ENCODE measurements around the gene DAB1. TPM values are rescaled to one million over a fixed set of nuclear protein-coding genes. Genes with fewer than 3 reads are reported as not detected.
"Not testable (repeated sequence)": the region's sequence is repeated elsewhere in the genome, so short reads cannot be mapped to it uniquely, and the experiment has no call there.

DAB1 gene
- polyA plus RNA-seq, 4 donors = 3.0 to 77.0 (median 24.3) TPM

GRCh38 chr1:57229076-57229475, 194.8 kb downstream of the DAB1 start:
- no peaks in the 10 kb centered on the region for H3K9me3 ChIP-seq (ENCODE audit: control insufficient read depth in 2 of 2, insufficient read depth in 1 of 2, low read depth in 1 of 2, low read length in 1 of 2)
- DNase-seq (no peak), FAIRE-seq (no peak)
- H3K4me1 ChIP-seq (ENCODE audit: control insufficient read depth in 3 of 3, insufficient read depth in 2 of 3, low read depth in 1 of 3, low read length in 2 of 3) = peaks cover 0 to 7% (median 0%) of the 10 kb centered on the region in 3 donors
- no peak overlapping the region for H3K27ac ChIP-seq (ENCODE audit: low read depth in 1 of 3, low read length in 2 of 3)
- no peaks in the 10 kb centered on the region for H3K27me3 ChIP-seq (ENCODE audit: control insufficient read depth in 3 of 3, insufficient read depth in 3 of 3, low read length in 3 of 3)
- H3K36me3 ChIP-seq (ENCODE audit: control insufficient read depth in 3 of 3, insufficient read depth in 2 of 3, low read depth in 1 of 3, low read length in 3 of 3) = no peaks in the 10 kb centered on the region
- no peak overlapping the region for H3K4me3 ChIP-seq (ENCODE audit: low read depth in 1 of 3, low read length in 3 of 3)
- 70 to 77% (median 77%) methylated on average over 4 of the region's 4 CpGs for WGBS, 3 donors

- 58 to 72% (median 62%) methylated on average over 3 of the region's 3 CpGs for WGBS, 3 donors
- peaks cover 0 to 3% (median 0%) of the 10 kb centered on the region in 3 donors for H3K36me3 ChIP-seq (ENCODE audit: control insufficient read depth in 3 of 3, insufficient read depth in 2 of 3, low read depth in 1 of 3, low read length in 3 of 3)
- H3K4me1 ChIP-seq (ENCODE audit: control insufficient read depth in 3 of 3, insufficient read depth in 2 of 3, low read depth in 1 of 3, low read length in 2 of 3) = peaks cover 0 to 4% (median 0%) of the 10 kb centered on the region in 3 donors
- H3K27ac ChIP-seq (ENCODE audit: low read depth in 1 of 3, low read length in 2 of 3) = no peak overlapping the region
- FAIRE-seq (no peak), DNase-seq (no peak)
- no peaks in the 10 kb centered on the region for H3K27me3 ChIP-seq (ENCODE audit: control insufficient read depth in 3 of 3, insufficient read depth in 3 of 3, low read length in 3 of 3)
- H3K4me3 ChIP-seq (ENCODE audit: low read depth in 1 of 3, low read length in 3 of 3) = no peak overlapping the region
- H3K9me3 ChIP-seq (ENCODE audit: control insufficient read depth in 2 of 2, insufficient read depth in 1 of 2, low read depth in 1 of 2, low read length in 1 of 2) = no peaks in the 10 kb centered on the region
Measured at GRCh38 chr1:57222801-57223200, 201.1 kb downstream of the DAB1 start.

DNA sequence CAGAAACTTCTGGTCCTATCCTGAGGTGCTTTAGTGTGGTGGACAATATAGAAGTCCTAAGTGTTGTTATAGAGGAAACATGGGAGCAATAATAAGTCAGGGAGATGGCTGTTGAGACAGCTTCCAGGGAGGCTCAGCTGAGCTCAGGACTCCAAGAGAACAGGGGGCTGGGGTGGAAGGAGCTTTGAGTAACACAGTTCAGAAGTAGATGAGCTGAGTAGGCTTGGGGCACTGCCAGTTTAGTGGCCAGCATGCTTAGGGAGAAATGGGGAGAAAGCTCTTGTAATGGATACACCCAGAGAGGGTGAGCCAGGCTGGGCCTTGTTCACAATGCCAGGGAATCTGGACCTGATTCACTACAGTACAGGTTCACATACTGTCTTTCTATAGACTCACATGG, 201.6 kb downstream of the DAB1 start:
- no peak for DNase-seq
- H3K27me3 ChIP-seq (ENCODE audit: control insufficient read depth in 3 of 3, insufficient read depth in 3 of 3, low read length in 3 of 3) = no peaks in the 10 kb centered on the region
- no peaks in the 10 kb centered on the region for H3K4me1 ChIP-seq (ENCODE audit: control insufficient read depth in 3 of 3, insufficient read depth in 2 of 3, low read depth in 1 of 3, low read length in 2 of 3)
- no peaks in the 10 kb centered on the region for H3K9me3 ChIP-seq (ENCODE audit: control insufficient read depth in 2 of 2, insufficient read depth in 1 of 2, low read depth in 1 of 2, low read length in 1 of 2)
- H3K27ac ChIP-seq (ENCODE audit: low read depth in 1 of 3, low read length in 2 of 3) = no peak overlapping the region
- H3K36me3 ChIP-seq (ENCODE audit: control insufficient read depth in 3 of 3, insufficient read depth in 2 of 3, low read depth in 1 of 3, low read length in 3 of 3) = peaks cover 0 to 3% (median 0%) of the 10 kb centered on the region in 3 donors
- no peak overlapping the region for H3K4me3 ChIP-seq (ENCODE audit: low read depth in 1 of 3, low read length in 3 of 3)
- no peak for FAIRE-seq

- H3K36me3 ChIP-seq (ENCODE audit: control insufficient read depth in 3 of 3, insufficient read depth in 2 of 3, low read depth in 1 of 3, low read length in 3 of 3); H3K9me3 ChIP-seq (ENCODE audit: control insufficient read depth in 2 of 2, insufficient read depth in 1 of 2, low read depth in 1 of 2, low read length in 1 of 2); FAIRE-seq; H3K4me3 ChIP-seq (ENCODE audit: low read depth in 1 of 3, low read length in 3 of 3); DNase-seq; H3K27ac ChIP-seq (ENCODE audit: low read depth in 1 of 3, low read length in 2 of 3); H3K4me1 ChIP-seq (ENCODE audit: control insufficient read depth in 3 of 3, insufficient read depth in 2 of 3, low read depth in 1 of 3, low read length in 2 of 3); H3K27me3 ChIP-seq (ENCODE audit: control insufficient read depth in 3 of 3, insufficient read depth in 3 of 3, low read length in 3 of 3): not testable (repeated sequence)
- WGBS, 3 donors = 67 to 90% (median 88%) methylated on average over 1 of the region's 2 CpGs
Measured at GRCh38 chr1:57220905-57221304, 203.0 kb downstream of the DAB1 start.

DNA sequence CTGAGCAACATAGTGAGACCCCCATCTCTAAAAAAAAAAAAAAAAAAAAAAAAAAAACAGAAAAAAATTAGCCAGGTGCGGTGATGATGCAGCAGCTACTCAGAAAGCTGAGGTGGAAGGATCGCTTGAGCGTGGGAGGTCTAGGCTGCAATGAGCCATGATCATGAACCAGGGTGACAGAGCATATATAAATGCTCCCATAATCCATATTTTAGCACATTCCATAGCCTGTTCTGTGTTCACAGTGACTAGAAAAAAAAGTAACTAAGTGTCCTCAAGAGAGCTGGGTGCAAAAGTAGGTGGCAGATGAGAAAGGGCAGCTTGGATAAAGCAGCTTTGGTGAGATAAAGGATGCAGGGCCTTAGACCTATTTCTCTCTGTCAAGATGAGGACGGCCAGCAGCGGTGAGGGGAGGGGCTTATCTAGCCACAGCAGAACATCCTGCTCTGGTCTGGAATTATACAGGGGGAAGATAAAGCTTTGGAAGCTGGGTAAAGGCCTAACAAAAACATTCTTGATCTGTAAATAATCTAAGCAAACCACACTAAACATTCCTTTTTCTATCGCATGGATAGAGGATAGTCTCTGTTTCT, 205.3 kb downstream of the DAB1 start:
- Histone ChIP-seq H3K36me3 (ENCODE audit: control insufficient read depth in 3 of 3, insufficient read depth in 2 of 3, low read depth in 1 of 3, low read length in 3 of 3) (peaks cover 0 to 3% (median 0%) of the 10 kb centered on the region in 3 donors), H3K4me1 (ENCODE audit: control insufficient read depth in 3 of 3, insufficient read depth in 2 of 3, low read depth in 1 of 3, low read length in 2 of 3) (no peaks in the 10 kb centered on the region), H3K27ac (ENCODE audit: low read depth in 1 of 3, low read length in 2 of 3) (no peak overlapping the region), H3K27me3 (ENCODE audit: control insufficient read depth in 3 of 3, insufficient read depth in 3 of 3, low read length in 3 of 3) (no peaks in the 10 kb centered on the region), H3K4me3 (ENCODE audit: low read depth in 1 of 3, low read length in 3 of 3) (no peak overlapping the region), H3K9me3 (ENCODE audit: control insufficient read depth in 2 of 2, insufficient read depth in 1 of 2, low read depth in 1 of 2, low read length in 1 of 2) (no peaks in the 10 kb centered on the region)
- FAIRE-seq (no peak), DNase-seq (no peak)
- WGBS, 3 donors = 75 to 89% (median 80%) methylated on average over 6 of the region's 6 CpGs

GRCh38 chr1:57217905-57218304, 206.0 kb downstream of the DAB1 start:
- WGBS, 3 donors = 89 to 92% (median 92%) methylated on average over 7 of the region's 7 CpGs
- H3K27me3 ChIP-seq (ENCODE audit: control insufficient read depth in 3 of 3, insufficient read depth in 3 of 3, low read length in 3 of 3) = no peaks in the 10 kb centered on the region
- H3K4me1 ChIP-seq (ENCODE audit: control insufficient read depth in 3 of 3, insufficient read depth in 2 of 3, low read depth in 1 of 3, low read length in 2 of 3) = no peaks in the 10 kb centered on the region
- FAIRE-seq = no peak
- no peak for DNase-seq
- no peak overlapping the region for H3K4me3 ChIP-seq (ENCODE audit: low read depth in 1 of 3, low read length in 3 of 3)
- no peaks in the 10 kb centered on the region for H3K9me3 ChIP-seq (ENCODE audit: control insufficient read depth in 2 of 2, insufficient read depth in 1 of 2, low read depth in 1 of 2, low read length in 1 of 2)
- no peak overlapping the region for H3K27ac ChIP-seq (ENCODE audit: low read depth in 1 of 3, low read length in 2 of 3)
- H3K36me3 ChIP-seq (ENCODE audit: control insufficient read depth in 3 of 3, insufficient read depth in 2 of 3, low read depth in 1 of 3, low read length in 3 of 3) = peaks cover 0 to 2% (median 0%) of the 10 kb centered on the region in 3 donors

DNA sequence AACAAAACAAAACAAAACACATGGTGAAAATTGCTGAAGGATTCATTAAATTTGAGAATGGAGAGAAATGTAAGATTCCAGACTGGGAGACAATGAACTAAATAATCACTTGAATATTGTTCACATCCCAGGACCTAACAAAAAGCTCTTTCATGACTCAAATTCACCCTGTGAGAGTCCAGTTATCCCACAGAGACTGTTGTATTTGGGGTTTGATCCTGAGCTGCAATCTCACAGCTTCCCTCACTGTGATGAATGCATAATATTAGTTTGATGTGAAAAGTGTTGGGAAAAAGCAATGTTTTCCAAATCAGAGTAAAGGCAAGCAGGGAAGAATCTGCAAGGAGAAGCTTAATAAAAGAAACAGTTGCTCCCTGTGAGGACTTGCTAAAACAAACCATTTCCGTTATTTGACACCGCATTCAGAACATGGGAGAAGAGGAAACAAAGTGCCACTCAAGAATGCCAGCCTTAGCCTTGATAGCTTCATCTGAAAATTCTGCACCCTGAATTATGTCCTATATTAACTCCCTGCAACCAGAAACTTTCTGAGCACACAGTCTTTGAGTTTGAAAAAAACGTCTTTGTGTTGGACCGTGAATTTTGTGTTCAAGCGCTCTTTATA, 208.8 kb downstream of the DAB1 start:
- no peak for FAIRE-seq

GRCh38 chr1:57210881-57211280, 213.0 kb downstream of the DAB1 start:
- Histone ChIP-seq H3K36me3 (ENCODE audit: control insufficient read depth in 3 of 3, insufficient read depth in 2 of 3, low read depth in 1 of 3, low read length in 3 of 3) (no peaks in the 10 kb centered on the region), H3K4me1 (ENCODE audit: control insufficient read depth in 3 of 3, insufficient read depth in 2 of 3, low read depth in 1 of 3, low read length in 2 of 3) (peaks cover 0 to 19% (median 6%) of the 10 kb centered on the region in 3 donors), H3K27ac (ENCODE audit: low read depth in 1 of 3, low read length in 2 of 3) (no peak overlapping the region), H3K9me3 (ENCODE audit: control insufficient read depth in 2 of 2, insufficient read depth in 1 of 2, low read depth in 1 of 2, low read length in 1 of 2) (peaks cover 0 to 3% of the 10 kb centered on the region in 2 donors), H3K4me3 (ENCODE audit: low read depth in 1 of 3, low read length in 3 of 3) (no peak overlapping the region), H3K27me3 (ENCODE audit: control insufficient read depth in 3 of 3, insufficient read depth in 3 of 3, low read length in 3 of 3) (no peaks in the 10 kb centered on the region)
- FAIRE-seq (no peak), DNase-seq (no peak)
- 79 to 86% (median 81%) methylated on average over 2 of the region's 2 CpGs for WGBS, 3 donors

More for the DNA sequence above, 208.8 kb downstream of the DAB1 start:
- 83 to 89% (median 87%) methylated on average over 5 of the region's 5 CpGs for WGBS, 3 donors
- no peak overlapping the region for H3K27ac ChIP-seq (ENCODE audit: low read depth in 1 of 3, low read length in 2 of 3)
- H3K36me3 ChIP-seq (ENCODE audit: control insufficient read depth in 3 of 3, insufficient read depth in 2 of 3, low read depth in 1 of 3, low read length in 3 of 3) = no peaks in the 10 kb centered on the region
- no peaks in the 10 kb centered on the region for H3K4me1 ChIP-seq (ENCODE audit: control insufficient read depth in 3 of 3, insufficient read depth in 2 of 3, low read depth in 1 of 3, low read length in 2 of 3)
- no peaks in the 10 kb centered on the region for H3K27me3 ChIP-seq (ENCODE audit: control insufficient read depth in 3 of 3, insufficient read depth in 3 of 3, low read length in 3 of 3)
- H3K4me3 ChIP-seq (ENCODE audit: low read depth in 1 of 3, low read length in 3 of 3) = no peak overlapping the region
- no peaks in the 10 kb centered on the region for H3K9me3 ChIP-seq (ENCODE audit: control insufficient read depth in 2 of 2, insufficient read depth in 1 of 2, low read depth in 1 of 2, low read length in 1 of 2)
- DNase-seq = no peak

- no peak for FAIRE-seq
- H3K4me3 ChIP-seq (ENCODE audit: low read depth in 1 of 3, low read length in 3 of 3) = no peak overlapping the region
- WGBS, 3 donors = 95 to 100% (median 96%) methylated on average over 1 of the region's 1 CpG
Measured at GRCh38 chr1:57209495-57209894, 214.4 kb downstream of the DAB1 start.

More at GRCh38 chr1:57209495-57209894, 214.4 kb downstream of the DAB1 start:
- H3K36me3 ChIP-seq (ENCODE audit: control insufficient read depth in 3 of 3, insufficient read depth in 2 of 3, low read depth in 1 of 3, low read length in 3 of 3) = no peaks in the 10 kb centered on the region
- peaks cover 0 to 3% of the 10 kb centered on the region in 2 donors for H3K9me3 ChIP-seq (ENCODE audit: control insufficient read depth in 2 of 2, insufficient read depth in 1 of 2, low read depth in 1 of 2, low read length in 1 of 2)
- no peaks in the 10 kb centered on the region for H3K27me3 ChIP-seq (ENCODE audit: control insufficient read depth in 3 of 3, insufficient read depth in 3 of 3, low read length in 3 of 3)
- H3K27ac ChIP-seq (ENCODE audit: low read depth in 1 of 3, low read length in 2 of 3) = peak overlapping the region in 1 of 3 donors; percentile 11
- DNase-seq = no peak
- peaks cover 0 to 24% (median 6%) of the 10 kb centered on the region in 3 donors for H3K4me1 ChIP-seq (ENCODE audit: control insufficient read depth in 3 of 3, insufficient read depth in 2 of 3, low read depth in 1 of 3, low read length in 2 of 3)

Measured in small intestine (tissue), 7 donors.